Middle frontal gyrus (tissue), 1 donor: ENCODE data around the gene GSC.
"Not testable (repeated sequence)": the region's sequence is repeated elsewhere in the genome, so short reads cannot be mapped to it uniquely, and the experiment has no call there.

Experiments used
- DNase-seq: peaks from one replicate; pipeline ENCODE4 v3.0.0-alpha.2; 2015; ENCODE audit warnings: low spot score; ENCODE audit errors: extremely low spot score

The GSC gene

GRCh38 chr14:94747153-94747552 lies 22.8 kb downstream of the GSC start:
- not testable (repeated sequence) for DNase-seq

DNA sequence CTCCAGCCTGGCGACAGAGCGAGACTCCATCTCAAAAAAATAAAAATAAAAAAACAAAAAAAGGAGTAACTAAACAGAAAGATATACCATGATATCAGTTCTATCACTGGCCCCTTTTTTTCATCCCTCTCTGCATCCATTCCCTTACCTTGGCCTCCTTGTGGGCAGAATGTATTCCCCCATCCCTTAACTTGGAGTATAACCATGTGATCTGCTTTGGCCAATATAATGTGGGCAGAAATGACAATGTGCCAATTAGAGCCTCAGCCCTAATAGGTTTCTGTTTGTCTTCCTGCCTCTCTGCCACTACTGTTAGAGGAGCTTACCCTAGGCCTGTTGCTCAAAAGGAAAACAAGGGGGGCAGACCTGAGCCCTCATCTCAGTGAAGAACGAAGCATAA lies 23.8 kb downstream of the GSC start:
- DNase-seq, result no peak

DNA sequence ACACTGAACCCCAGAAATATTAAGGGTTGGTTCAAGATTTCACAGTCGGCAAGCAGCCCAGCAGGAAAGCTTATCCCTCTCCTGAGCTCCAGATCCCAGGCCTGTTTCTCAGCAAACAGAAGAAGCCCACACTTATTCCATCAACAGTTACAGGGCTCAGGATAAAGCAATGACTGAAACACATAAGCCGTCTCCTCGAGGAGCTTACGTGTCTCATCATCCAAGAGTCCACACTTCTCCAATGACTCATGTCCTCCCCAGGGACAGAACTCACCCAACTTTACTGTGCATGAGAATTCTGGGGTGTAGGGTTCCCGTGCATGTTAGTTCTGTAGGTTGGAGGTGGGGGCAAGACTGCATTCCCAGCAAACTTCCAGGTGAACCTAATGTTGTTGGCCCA lies 31.2 kb downstream of the GSC start:
- DNase-seq, result no peak

GRCh38 chr14:94738097-94738496 lies 31.8 kb downstream of the GSC start:
- no peak for DNase-seq

GRCh38 chr14:94728950-94729349 lies 41.0 kb downstream of the GSC start:
- DNase-seq, result no peak

DNA sequence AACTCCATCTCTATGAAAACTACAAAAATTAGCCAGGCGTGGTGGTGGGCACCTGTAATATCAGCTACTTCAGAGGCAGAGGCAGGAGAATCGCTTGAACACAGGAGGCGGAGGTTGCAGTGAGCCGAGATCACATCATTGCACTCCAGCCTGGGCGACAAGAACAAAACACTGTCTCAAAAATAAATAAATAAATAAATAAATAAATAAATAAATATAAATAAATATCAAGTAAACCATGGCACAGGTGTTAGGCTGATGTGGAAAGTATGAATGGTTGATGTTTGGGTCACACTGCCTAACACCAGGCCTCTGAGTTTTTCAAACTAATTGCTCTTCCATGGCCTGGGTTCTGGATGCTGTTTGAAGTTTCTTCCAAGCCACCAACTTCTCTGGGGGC lies 41.5 kb downstream of the GSC start:
- not testable (repeated sequence) for DNase-seq

DNA sequence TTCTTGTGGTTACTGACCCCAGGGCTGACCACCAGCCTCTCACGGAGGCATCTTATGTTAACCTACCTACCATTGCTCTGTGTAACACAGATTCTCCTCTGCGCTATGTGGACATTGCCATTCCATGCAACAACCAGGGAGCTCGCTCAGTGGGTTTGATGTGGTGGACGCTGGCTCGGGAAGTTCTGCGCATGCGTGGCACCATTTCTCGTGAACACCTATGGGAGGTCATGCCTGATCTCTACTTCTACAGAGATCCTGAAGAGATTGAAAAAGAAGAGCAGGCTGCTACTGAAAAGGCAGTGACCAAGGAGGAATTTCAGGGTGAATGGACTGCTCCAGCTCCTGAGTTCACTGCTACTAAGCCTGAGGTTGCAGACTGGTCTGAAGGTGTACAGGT lies 43.3 kb downstream of the GSC start:
- DNase-seq, result not testable (repeated sequence)

GRCh38 chr14:94724993-94725392 lies 44.9 kb downstream of the GSC start:
- no peak for DNase-seq

GRCh38 chr14:94722397-94722796 lies 47.5 kb downstream of the GSC start:
- DNase-seq, result no peak
